Frontal cortex (tissue), 4 donors: ENCODE data around the gene TACR2. TPM values are rescaled to one million over a fixed set of nuclear protein-coding genes. Genes with fewer than 3 reads are reported as not detected.

ENCODE experiments used
- DNase-seq, 2 donors: peaks; one replicate each; pipeline ENCODE4 v3.0.0; 2012; ENCODE audit warnings: low spot score in 2 of 2
- FAIRE-seq: peaks from 2 replicates; lab custom pipeline; 2012; peaks lifted over from hg19 to GRCh38; lab: Jason Lieb, UNC
- total RNA-seq: library from RNA; depleted of rRNA; stranded (reverse); fragments of >200 nt; gene quantifications from one replicate; pipeline ENCODE4 v1.2.3, GENCODE V29; 2014
- donor health status: control.
- donor health status: control.
- donor health status: control.

The TACR2 gene
- 0.82 TPM for total RNA-seq

GRCh38 chr10:69416695-69417094 is at the start of gene TACR2:
Gene TACR2, minus strand, starts transcription at chr10:69416918. Its CDS starts 595 bp downstream, at chr10:69416323.
- FAIRE-seq (no peak), DNase-seq (no peak)

- no peak for FAIRE-seq
- DNase-seq, result no peak
Measured at GRCh38 chr10:69466158-69466490, 49.4 kb upstream of the TACR2 start.

GRCh38 chr10:69465457-69466157 is 48.9 kb upstream of the TACR2 start:
- DNase-seq (no peak), FAIRE-seq (no peak)

GRCh38 chr10:69464801-69465401 is 48.2 kb upstream of the TACR2 start:
- no peak for FAIRE-seq
- DNase-seq, result peak; percentile 33 to 54

GRCh38 chr10:69464401-69464800 is 47.7 kb upstream of the TACR2 start:
- DNase-seq (no peak), FAIRE-seq (no peak)

- FAIRE-seq (no peak), DNase-seq (no peak)
Measured at GRCh38 chr10:69463886-69464285, 47.2 kb upstream of the TACR2 start.

- FAIRE-seq, result no peak
Measured at GRCh38 chr10:69461243-69462025, 44.7 kb upstream of the TACR2 start.

GRCh38 chr10:69460576-69461242 is 44.0 kb upstream of the TACR2 start:
- DNase-seq, result no peak
- FAIRE-seq, result no peak

More at GRCh38 chr10:69461243-69462025, 44.7 kb upstream of the TACR2 start:
- DNase-seq, result no peak

- FAIRE-seq, result no peak
Measured at GRCh38 chr10:69459893-69460575, 43.3 kb upstream of the TACR2 start.

GRCh38 chr10:69459101-69459790 is 42.5 kb upstream of the TACR2 start:
- DNase-seq (no peak), FAIRE-seq (no peak)

More at GRCh38 chr10:69459893-69460575, 43.3 kb upstream of the TACR2 start:
- DNase-seq, result no peak

- FAIRE-seq, result no peak
- no peak for DNase-seq
Measured at GRCh38 chr10:69458430-69459100, 41.8 kb upstream of the TACR2 start.

GRCh38 chr10:69457771-69458237 is 41.1 kb upstream of the TACR2 start:
- DNase-seq, result no peak
- no peak for FAIRE-seq

GRCh38 chr10:69456880-69457693 is 40.4 kb upstream of the TACR2 start:
- FAIRE-seq (no peak), DNase-seq (no peak)

- DNase-seq (no peak), FAIRE-seq (no peak)
Measured at GRCh38 chr10:69455006-69455763, 38.5 kb upstream of the TACR2 start.

GRCh38 chr10:69453795-69454194 is 37.1 kb upstream of the TACR2 start:
- FAIRE-seq, result no peak
- no peak for DNase-seq

- FAIRE-seq, result no peak
Measured at GRCh38 chr10:69452676-69453415, 36.1 kb upstream of the TACR2 start.

More at GRCh38 chr10:69452676-69453415, 36.1 kb upstream of the TACR2 start:
- no peak for DNase-seq
